Common myeloid progenitor, CD34-positive (primary cell): ENCODE data around the gene TTLL5.

Experiments
- CTCF ChIA-PET: fragments of 350-600 bp; sonication (Branson Sonifier 250); formaldehyde crosslinking; loops from one replicate; lab custom pipeline; 2021; ENCODE audit warnings: antibody characterized with exemption; lab: Charles Lee
- POLR2A ChIA-PET: fragments of 350-600 bp; sonication (Branson Sonifier 250); formaldehyde crosslinking; loops from one replicate; lab custom pipeline; 2021; ENCODE audit warnings: antibody characterized with exemption; lab: Charles Lee
- DNase-seq, 3 donors: peaks; one replicate each; pipeline versions ENCODE4 v3.0.0 to v3.0.0-alpha.2; 2013
- H3K27ac ChIP-seq, 2 experiments: 1 replicate in 1 of 2; 2 replicates in 1 of 2; pipeline ENCODE4 v1.7.0; 2013; ENCODE audit warnings: inconsistent platforms in 2 of 2, low read length in 2 of 2, mild to moderate bottlenecking in 2 of 2, low read depth in 1 of 2, moderate library complexity in 1 of 2; ENCODE audit not compliant: severe bottlenecking in 2 of 2, insufficient read depth in 1 of 2, poor library complexity in 1 of 2
- H3K27me3 ChIP-seq, 5 experiments: replicated peaks in 2 of 5; 1 replicate in 3 of 5; 2 replicates in 2 of 5; pipeline versions ENCODE4 v1.6.1 to v1.7.0; 2013; ENCODE audit warnings: low read length in 4 of 5, mild to moderate bottlenecking in 2 of 5, moderate library complexity in 2 of 5, inconsistent platforms in 1 of 5; ENCODE audit not compliant: insufficient read depth in 5 of 5, control insufficient read depth in 4 of 5
- H3K36me3 ChIP-seq, 4 experiments: 1 replicate in 2 of 4; 2 replicates in 2 of 4; pipeline versions ENCODE4 v1.6.1 to v1.7.0; 2013; ENCODE audit warnings: low read length in 3 of 4, control low read depth in 1 of 4, mild to moderate bottlenecking in 1 of 4; ENCODE audit not compliant: control insufficient read depth in 4 of 4, insufficient read depth in 4 of 4
- H3K4me1 ChIP-seq, 4 experiments: 1 replicate in 3 of 4; 2 replicates in 1 of 4; pipeline versions ENCODE4 v1.6.1 to v1.7.1; 2013; ENCODE audit warnings: low read length in 3 of 4, mild to moderate bottlenecking in 3 of 4, control low read depth in 1 of 4, inconsistent platforms in 1 of 4, moderate library complexity in 1 of 4; ENCODE audit not compliant: control insufficient read depth in 4 of 4, insufficient read depth in 4 of 4; ENCODE audit errors: control extremely low read depth in 1 of 4
- H3K4me3 ChIP-seq, 7 experiments: 1 replicate in 4 of 7; 2 replicates in 3 of 7; pipeline versions ENCODE4 v1.5.1 to v1.7.0; 2013; ENCODE audit warnings: mild to moderate bottlenecking in 7 of 7, low read length in 6 of 7, moderate library complexity in 6 of 7, inconsistent platforms in 2 of 7, low read depth in 2 of 7, control low read depth in 1 of 7; ENCODE audit not compliant: insufficient read depth in 4 of 7, control insufficient read depth in 1 of 7; ENCODE audit errors: extremely low read depth in 1 of 7
- H3K9me3 ChIP-seq, 5 experiments: 1 replicate in 4 of 5; 2 replicates in 1 of 5; pipeline versions ENCODE4 v1.6.1 to v1.7.1; 2013; ENCODE audit warnings: low read length in 4 of 5, mild to moderate bottlenecking in 2 of 5, inconsistent platforms in 1 of 5, low read depth in 1 of 5, moderate library complexity in 1 of 5; ENCODE audit not compliant: control insufficient read depth in 4 of 5, insufficient read depth in 2 of 5; ENCODE audit errors: control extremely low read depth in 1 of 5
- WGBS: methylation state at CpG from one replicate; pipeline ENCODE4 v1.1.5; 2013; ENCODE audit not compliant: insufficient coverage; 5-methylcytosine and 5-hydroxymethylcytosine counted together

The TTLL5 gene

DNA sequence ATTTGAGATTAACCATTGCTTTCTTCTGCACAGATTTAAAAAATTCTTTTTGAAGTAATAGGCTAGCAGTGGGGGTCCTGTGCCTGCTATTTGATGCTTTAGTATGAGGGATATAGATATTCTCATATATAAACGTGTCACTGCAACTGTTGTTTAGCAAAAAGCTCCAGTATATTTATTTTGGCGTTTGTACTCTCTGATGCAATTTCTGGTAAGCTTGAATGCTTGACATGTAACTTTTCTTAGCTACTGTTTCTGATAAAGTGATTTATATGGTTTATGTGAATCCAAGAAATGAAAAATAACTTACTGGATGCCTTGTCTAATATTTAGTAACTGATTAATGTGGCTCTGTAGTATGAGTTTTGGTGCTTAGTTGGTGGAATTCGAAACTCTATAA, 77.1 kb downstream of the TTLL5 start:
- 100% methylated on average over 2 of the region's 3 CpGs for WGBS
- no peaks in the 10 kb centered on the region for H3K27me3 ChIP-seq
- CTCF ChIA-PET: interaction anchor here (1.2 to 1.4 kb wide), 2 partner anchors 8 to 29 kb away, joined by 3 to 6 read pairs; no protein-coding TSS in a partner anchor
- H3K4me1 ChIP-seq: no peaks in the 10 kb centered on the region
- no peak overlapping the region for H3K27ac ChIP-seq
- POLR2A ChIA-PET: no interaction called here
- no peaks in the 10 kb centered on the region for H3K9me3 ChIP-seq
- H3K36me3 ChIP-seq: peaks cover 10 to 37% (median 23%) of the 10 kb centered on the region in 4 experiments
- no peak overlapping the region for H3K4me3 ChIP-seq
- DNase-seq: no peak

DNA sequence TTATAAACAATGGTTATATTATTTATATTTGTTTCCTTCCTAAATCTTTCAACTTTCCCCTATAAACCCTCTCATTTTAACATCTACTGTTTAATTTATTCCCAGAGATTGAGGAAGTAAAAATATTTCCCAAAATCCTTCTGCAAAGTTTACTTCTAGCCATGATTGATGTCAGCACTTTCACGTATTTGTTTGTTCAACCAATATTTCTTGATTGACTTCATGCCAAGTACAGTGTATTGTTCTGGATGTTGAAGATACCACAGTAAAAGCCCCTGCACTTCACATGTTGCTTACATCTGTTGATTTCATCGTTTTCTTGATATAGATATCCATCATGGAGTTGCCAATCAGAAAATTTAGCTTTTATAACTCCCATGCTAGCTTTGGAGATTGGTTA, 81.8 kb downstream of the TTLL5 start:
- Histone ChIP-seq H3K27me3 (no peaks in the 10 kb centered on the region), H3K27ac (no peak overlapping the region), H3K36me3 (peaks cover 26 to 45% (median 35%) of the 10 kb centered on the region in 4 experiments), H3K9me3 (peaks cover 0 to 20% (median 7%) of the 10 kb centered on the region in 5 experiments), H3K4me3 (no peak overlapping the region), H3K4me1 (no peaks in the 10 kb centered on the region)
- DNase-seq: no peak
- ChIA-PET CTCF (no interaction called here), POLR2A (no interaction called here)
- no CpG with 5 or more reads among the region's 2 CpGs for WGBS

DNA sequence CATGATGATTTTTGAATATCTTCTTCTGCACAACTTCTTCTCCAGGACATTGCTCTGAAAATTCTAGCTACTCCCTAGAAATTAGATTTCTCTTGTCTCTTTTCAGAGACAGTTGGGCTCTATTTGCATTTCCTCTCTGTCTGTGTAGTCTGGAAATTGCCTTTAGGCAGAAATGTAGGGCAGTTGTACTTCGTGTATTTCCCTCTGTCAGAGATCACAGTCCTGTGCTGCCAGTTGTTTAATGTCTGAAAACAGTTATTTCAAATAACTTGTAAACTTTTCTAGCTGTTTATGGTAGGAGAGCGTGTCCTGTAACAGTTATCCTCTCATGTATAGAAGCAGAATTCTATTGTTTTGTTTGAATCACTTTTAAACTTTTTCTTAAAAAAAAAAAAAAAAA, 86.9 kb downstream of the TTLL5 start:
- Histone ChIP-seq H3K9me3 (peaks cover 0 to 20% (median 7%) of the 10 kb centered on the region in 5 experiments), H3K4me1 (no peaks in the 10 kb centered on the region), H3K36me3 (peaks cover 25 to 69% (median 48%) of the 10 kb centered on the region in 4 experiments), H3K4me3 (no peak overlapping the region), H3K27ac (no peak overlapping the region), H3K27me3 (no peaks in the 10 kb centered on the region)
- CTCF ChIA-PET: interaction anchor here (1.1 to 1.5 kb wide), 2 partner anchors 11 to 39 kb away, joined by 3 read pairs; no protein-coding TSS in a partner anchor
- no CpG with 5 or more reads among the region's 2 CpGs for WGBS
- DNase-seq: no peak
- POLR2A ChIA-PET: no interaction called here

DNA sequence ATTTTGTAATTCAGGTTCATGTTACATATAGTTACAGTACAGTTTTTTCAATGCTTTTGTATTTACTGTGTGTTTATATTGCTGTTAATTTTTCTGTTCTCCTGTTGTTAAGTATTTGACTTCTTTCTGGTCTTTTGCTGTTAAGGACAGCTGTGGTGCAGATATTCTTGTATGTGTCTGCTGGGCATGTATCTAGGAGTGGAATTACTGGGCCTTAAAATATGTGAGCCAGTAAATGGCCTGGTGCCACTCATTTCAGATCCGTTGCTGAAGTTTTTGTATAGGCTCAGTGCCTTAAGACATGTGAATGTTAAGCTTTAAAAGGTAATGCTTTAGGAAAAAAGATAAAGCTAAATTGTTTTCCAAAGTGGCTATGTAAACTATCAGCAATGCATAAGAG, 87.3 kb downstream of the TTLL5 start:
- ChIA-PET CTCF (interaction anchor here (1.4 to 1.5 kb wide), 2 partner anchors 37 to 39 kb away, joined by 3 to 4 read pairs; no protein-coding TSS in a partner anchor), POLR2A (no interaction called here)
- Histone ChIP-seq H3K27ac (no peak overlapping the region), H3K9me3 (peaks cover 0 to 20% (median 7%) of the 10 kb centered on the region in 5 experiments), H3K4me3 (no peak overlapping the region), H3K4me1 (no peaks in the 10 kb centered on the region), H3K27me3 (no peaks in the 10 kb centered on the region), H3K36me3 (peaks cover 25 to 64% (median 46%) of the 10 kb centered on the region in 4 experiments)
- DNase-seq: no peak
- 100% methylated on average over 1 of the region's 1 CpG for WGBS

DNA sequence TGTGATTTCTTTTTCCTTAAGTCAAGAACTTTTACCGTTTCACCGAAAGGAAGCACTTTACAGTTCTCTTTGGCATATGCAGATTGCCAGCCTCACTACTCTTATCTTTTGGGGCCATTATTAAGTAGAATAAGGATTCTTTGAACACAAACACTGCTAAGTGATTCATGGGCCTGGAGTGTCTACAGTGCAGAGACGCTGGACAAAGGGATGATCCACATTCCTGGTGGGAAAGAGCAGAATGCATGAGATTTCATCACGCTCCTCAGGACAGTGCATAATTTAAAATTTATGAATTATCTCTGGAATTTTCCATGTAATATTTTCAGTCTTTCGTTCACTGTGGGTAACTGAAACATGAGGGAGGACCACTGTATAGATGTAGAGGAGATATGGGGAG, 90.2 kb downstream of the TTLL5 start:
- CTCF ChIA-PET: no interaction called here
- Histone ChIP-seq H3K9me3 (peaks cover 0 to 15% (median 5%) of the 10 kb centered on the region in 5 experiments), H3K27me3 (no peaks in the 10 kb centered on the region), H3K36me3 (peaks cover 9 to 43% (median 29%) of the 10 kb centered on the region in 4 experiments), H3K4me3 (no peak overlapping the region), H3K27ac (no peak overlapping the region), H3K4me1 (no peaks in the 10 kb centered on the region)
- DNase-seq: no peak
- 100% methylated on average over 3 of the region's 5 CpGs for WGBS
- POLR2A ChIA-PET: no interaction called here

DNA sequence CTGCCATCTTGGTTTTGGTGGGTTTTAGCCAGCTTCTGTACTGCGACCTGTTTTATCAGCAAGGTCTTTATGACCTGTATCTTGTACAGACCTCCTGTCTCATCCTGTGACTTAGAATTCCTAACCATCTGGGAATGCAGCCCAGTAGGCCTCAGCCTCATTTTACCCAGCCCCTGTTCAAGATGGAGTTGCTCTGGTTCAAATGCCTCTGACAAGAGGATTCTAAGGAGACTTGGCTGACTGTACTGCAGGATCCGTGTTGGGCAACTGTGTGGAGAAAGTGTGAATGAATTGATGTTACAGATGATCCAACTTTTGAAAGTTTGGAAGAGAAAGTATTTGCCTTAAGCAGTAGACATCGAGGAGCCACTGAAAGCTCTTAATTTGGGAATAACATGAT, 91.0 kb downstream of the TTLL5 start:
- no peak for DNase-seq
- peaks cover 0 to 7% (median 0%) of the 10 kb centered on the region in 5 experiments for H3K9me3 ChIP-seq
- H3K27me3 ChIP-seq: no peaks in the 10 kb centered on the region
- 93% methylated on average over 2 of the region's 3 CpGs for WGBS
- no peaks in the 10 kb centered on the region for H3K4me1 ChIP-seq
- CTCF ChIA-PET: no interaction called here
- H3K36me3 ChIP-seq: peaks cover 3 to 35% (median 24%) of the 10 kb centered on the region in 4 experiments
- H3K27ac ChIP-seq: no peak overlapping the region
- H3K4me3 ChIP-seq: no peak overlapping the region
- POLR2A ChIA-PET: no interaction called here

DNA sequence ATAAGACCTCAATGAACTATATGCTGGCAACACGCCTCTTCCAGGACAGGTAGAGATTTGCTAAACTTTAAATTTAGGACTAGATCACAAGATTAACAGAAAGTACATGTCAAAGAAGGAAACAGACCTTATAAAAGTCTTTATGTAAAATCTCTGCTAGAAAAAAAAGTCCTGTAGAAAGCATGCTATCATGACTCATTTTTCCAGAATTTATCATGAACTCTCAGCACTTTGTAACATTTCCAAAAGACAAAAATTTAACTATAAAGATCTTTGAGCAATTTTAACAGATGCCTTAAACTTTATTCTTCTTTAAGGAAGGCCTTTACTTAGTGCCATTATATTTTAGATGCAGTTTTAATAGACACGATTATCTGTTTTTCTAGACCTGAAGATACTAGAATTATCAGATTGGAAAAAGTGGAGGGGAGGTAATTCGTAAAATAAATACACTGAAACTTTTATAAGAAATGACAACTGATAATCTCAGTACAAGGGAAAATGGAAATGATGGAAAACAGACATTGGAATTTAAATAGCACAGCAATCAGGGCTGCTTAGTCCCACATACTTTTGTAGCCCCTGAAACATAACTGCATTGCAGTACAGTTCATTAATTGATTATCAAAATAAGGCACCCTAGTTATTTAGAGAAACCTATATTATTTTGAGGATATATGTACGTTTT, 92.0 kb downstream of the TTLL5 start:
- CTCF ChIA-PET: no interaction called here

More for the DNA sequence above, 92.0 kb downstream of the TTLL5 start:
- POLR2A ChIA-PET: no interaction called here
- no peak for DNase-seq
- Histone ChIP-seq H3K4me3 (no peak overlapping the region), H3K27ac (no peak overlapping the region), H3K4me1 (no peaks in the 10 kb centered on the region), H3K36me3 (peaks cover 3 to 26% (median 18%) of the 10 kb centered on the region in 4 experiments), H3K27me3 (no peaks in the 10 kb centered on the region), H3K9me3 (no peaks in the 10 kb centered on the region)
- no CpG with 5 or more reads among the region's 4 CpGs for WGBS
